Tibial nerve (tissue), 3 donors: Measurements from ENCODE around the gene CASP4.

Source experiments
- CTCF ChIP-seq, 5 experiments: fragments of 200-600 bp in 3 of 5; fragments of 450-650 bp in 2 of 5; sonication (generic) in 3 of 5; IDR thresholded peaks; one replicate each; pipeline ENCODE4 v1.5.1; 2016 to 2019; ENCODE audit warnings: antibody characterized with exemption in 5 of 5, mild to moderate bottlenecking in 3 of 5, moderate library complexity in 2 of 5
- POLR2A ChIP-seq, 2 donors: fragments of 450-650 bp; IDR thresholded peaks; one replicate each; pipeline ENCODE4 v1.6.1; 2017; ENCODE audit warnings: antibody characterized with exemption in 2 of 2, mild to moderate bottlenecking in 2 of 2, moderate library complexity in 2 of 2

DNA sequence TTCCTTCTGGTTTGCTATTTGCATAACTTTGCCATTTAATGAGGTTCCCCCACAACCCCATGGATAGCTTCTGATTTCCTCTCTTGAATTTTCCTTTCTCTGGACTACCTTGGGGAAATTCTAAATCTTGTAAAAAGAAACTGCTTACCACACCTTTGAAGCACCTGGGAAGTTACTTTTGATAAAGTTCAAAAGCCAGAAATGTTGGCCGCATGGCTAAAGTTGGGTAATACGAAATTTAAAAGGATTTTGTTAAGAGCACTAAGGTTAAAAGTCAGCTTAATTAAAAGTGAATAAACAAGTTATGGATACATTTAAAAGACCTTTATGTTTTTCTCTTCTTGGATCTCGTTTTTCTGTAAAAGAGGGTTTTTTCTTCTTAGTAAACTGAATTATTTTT lies 5.5 kb downstream of the CASP4 start:
- TF ChIP-seq CTCF (IDR thresholded peaks at IDR 0.05) (no peak), POLR2A (IDR thresholded peaks at IDR 0.05) (no peak)
